SK-N-SH (cell line): ENCODE data around the gene GABRD. TPM values are rescaled to one million over a fixed set of nuclear protein-coding genes. Genes with fewer than 3 reads are reported as not detected.
"Not testable (repeated sequence)": the region's sequence is repeated elsewhere in the genome, so short reads cannot be mapped to it uniquely, and the experiment has no call there.

ENCODE experiments used
- CTCF ChIA-PET: fragments of 300-600, 350-600 bp; formaldehyde crosslinking; extraction: SDS; loops from one replicate; lab custom pipeline; 2021; lab: Yijun Ruan, JAX
- POLR2A ChIA-PET: fragments of 350-600 bp; sonication (Branson Sonifier 250); formaldehyde crosslinking; extraction: SDS; loops from one replicate; lab custom pipeline; 2020; ENCODE audit warnings: antibody characterized with exemption, inconsistent platforms; lab: Yijun Ruan, JAX
- DNase-seq: peaks from one replicate; pipeline ENCODE4 v3.0.0; 2012
- H2AFZ ChIP-seq: fragments of 200-600 bp; sonication (generic); 2 replicates; pipeline ENCODE4 v1.8.1; 2016; ENCODE audit warnings: antibody characterized with exemption, mild to moderate bottlenecking, low read depth
- H3F3A ChIP-seq: fragments of 200-600 bp; sonication (generic); replicated peaks from 2 replicates; pipeline ENCODE3; 2016; ENCODE audit warnings: antibody characterized with exemption, mild to moderate bottlenecking; ENCODE audit not compliant: insufficient read depth
- H3K27ac ChIP-seq, 2 experiments: fragments of 200-500 bp in 1 of 2; fragments of 200-600 bp in 1 of 2; sonication (Bioruptor generic) in 1 of 2; sonication (generic), shearing (Covaris generic) in 1 of 2; 2 replicates each; pipeline versions ENCODE4 v1.5.1 to v1.6.1; 2014 to 2016; ENCODE audit warnings: low read depth in 2 of 2, inconsistent platforms in 1 of 2, low read length in 1 of 2, mild to moderate bottlenecking in 1 of 2, mixed read lengths in 1 of 2
- H3K27me3 ChIP-seq: fragments of 200-600 bp; sonication (generic), shearing (Covaris generic); 2 replicates; pipeline ENCODE4 v1.6.1; 2016; ENCODE audit warnings: mixed run types; ENCODE audit not compliant: insufficient read depth
- H3K36me3 ChIP-seq, 2 experiments: fragments of 200-500 bp in 1 of 2; fragments of 200-600 bp in 1 of 2; sonication (Bioruptor generic) in 1 of 2; sonication (generic) in 1 of 2; replicated peaks in 1 of 2; 2 replicates each; pipeline versions ENCODE3 to v1.5.1; 2014 to 2016; ENCODE audit warnings: low read length in 1 of 2, mild to moderate bottlenecking in 1 of 2; ENCODE audit not compliant: insufficient read depth in 2 of 2, control insufficient read depth in 1 of 2
- H3K4me1 ChIP-seq, 2 experiments: fragments of 200-500 bp in 1 of 2; fragments of 200-600 bp in 1 of 2; sonication (Bioruptor generic) in 1 of 2; sonication (generic), shearing (Covaris generic) in 1 of 2; 2 replicates each; pipeline versions ENCODE4 v1.5.1 to v1.6.1; 2014 to 2016; ENCODE audit warnings: low read depth in 1 of 2, low read length in 1 of 2, mixed run types in 1 of 2; ENCODE audit not compliant: insufficient read depth in 2 of 2, control insufficient read depth in 1 of 2
- H3K4me2 ChIP-seq: fragments of 200-600 bp; sonication (generic), shearing (Covaris generic); 2 replicates; pipeline ENCODE4 v1.6.1; 2017; ENCODE audit warnings: mixed run types
- H3K4me3 ChIP-seq, 2 experiments: fragments of 200-500 bp in 1 of 2; fragments of 200-600 bp in 1 of 2; sonication (Bioruptor generic) in 1 of 2; sonication (generic), shearing (Covaris generic) in 1 of 2; 2 replicates each; pipeline versions ENCODE4 v1.5.1 to v1.8.1; 2014 to 2016; ENCODE audit warnings: low read depth in 2 of 2, inconsistent platforms in 1 of 2, low read length in 1 of 2, mild to moderate bottlenecking in 1 of 2, mixed read lengths in 1 of 2, moderate library complexity in 1 of 2
- H3K79me2 ChIP-seq: fragments of 200-600 bp; sonication (generic); 2 replicates; pipeline ENCODE4 v1.8.1; 2017; ENCODE audit warnings: mild to moderate bottlenecking; ENCODE audit not compliant: insufficient read depth
- H3K9ac ChIP-seq: fragments of 200-600 bp; sonication (generic); 2 replicates; pipeline ENCODE4 v1.6.1; 2017; ENCODE audit warnings: mixed run types
- H3K9me2 ChIP-seq: fragments of 200-600 bp; sonication (generic); 2 replicates; pipeline ENCODE4 v1.6.1; 2017; ENCODE audit warnings: mixed run types
- H3K9me3 ChIP-seq: fragments of 200-600 bp; sonication (generic); 2 replicates; pipeline ENCODE4 v1.6.1; 2017; ENCODE audit warnings: mixed run types, mild to moderate bottlenecking, moderate library complexity
- H4K20me1 ChIP-seq: fragments of 200-600 bp; sonication (generic); 2 replicates; pipeline ENCODE4 v1.6.1; 2017; ENCODE audit warnings: mild to moderate bottlenecking, mixed run types; ENCODE audit not compliant: insufficient read depth
- CHD2 ChIP-seq: fragments of 150-350 bp; IDR thresholded peaks from 2 replicates; pipeline ENCODE4 v1.6.1; 2018; ENCODE audit warnings: low read length; ENCODE audit not compliant: partially characterized antibody
- EZH2phosphoT487 ChIP-seq: fragments of 200-600 bp; sonication (generic); IDR thresholded peaks from 2 replicates; pipeline ENCODE4 v1.6.1; 2017; ENCODE audit warnings: low read depth, mixed run types, mild to moderate bottlenecking, antibody characterized with exemption, moderate library complexity, borderline replicate concordance
- JUND ChIP-seq: IDR thresholded peaks from 2 replicates; pipeline ENCODE4 v1.4.0; 2012
- MXI1 ChIP-seq: IDR thresholded peaks from 2 replicates; pipeline ENCODE4 v1.6.1; 2012; ENCODE audit warnings: mild to moderate bottlenecking, low read depth, low read length, improper control_type of control experiment
- RFX5 ChIP-seq: IDR thresholded peaks from 2 replicates; pipeline ENCODE4 v1.6.1; 2012; ENCODE audit warnings: mild to moderate bottlenecking, improper control_type of control experiment, low read length
- TAF1 ChIP-seq: IDR thresholded peaks from 2 replicates; pipeline ENCODE4 v1.6.1; 2012; ENCODE audit warnings: low read depth, mild to moderate bottlenecking, low read length, moderate library complexity, borderline replicate concordance
- TEAD4 ChIP-seq: IDR thresholded peaks from 2 replicates; pipeline ENCODE4 v1.4.0; 2012; ENCODE audit warnings: mild to moderate bottlenecking, borderline replicate concordance; ENCODE audit not compliant: insufficient read depth
- WGBS: methylation state at CpG from one replicate; pipeline ENCODE4 v1.1.6; 2017; ENCODE audit warnings: low lambda C conversion rate; 5-methylcytosine and 5-hydroxymethylcytosine counted together
- polyA plus RNA-seq, 3 experiments: library from polyadenylated mRNA; depleted of rRNA; stranded (reverse); fragments of >200 nt; gene quantifications; 2 replicates each; pipeline ENCODE4 v1.2.3, GENCODE V29; 2012
- TF ChIP-seq, protein P1 (sequence below): IDR thresholded peaks from 2 replicates; pipeline ENCODE4; 2012
- TF ChIP-seq, protein P2 (sequence below): fragments of 150-350 bp; IDR thresholded peaks from 2 replicates; pipeline ENCODE4 v1.6.1; 2017; ENCODE audit warnings: antibody characterized with exemption, low read length, low read depth, borderline replicate concordance
- TF ChIP-seq, protein P3 (sequence below): IDR thresholded peaks from 2 replicates; pipeline ENCODE4 v1.4.0; 2012; ENCODE audit warnings: low read depth

The GABRD gene
- polyA plus RNA-seq, 1 of the 3 experiments (the other 2 are of a cell fraction): 0.07 TPM

DNA sequence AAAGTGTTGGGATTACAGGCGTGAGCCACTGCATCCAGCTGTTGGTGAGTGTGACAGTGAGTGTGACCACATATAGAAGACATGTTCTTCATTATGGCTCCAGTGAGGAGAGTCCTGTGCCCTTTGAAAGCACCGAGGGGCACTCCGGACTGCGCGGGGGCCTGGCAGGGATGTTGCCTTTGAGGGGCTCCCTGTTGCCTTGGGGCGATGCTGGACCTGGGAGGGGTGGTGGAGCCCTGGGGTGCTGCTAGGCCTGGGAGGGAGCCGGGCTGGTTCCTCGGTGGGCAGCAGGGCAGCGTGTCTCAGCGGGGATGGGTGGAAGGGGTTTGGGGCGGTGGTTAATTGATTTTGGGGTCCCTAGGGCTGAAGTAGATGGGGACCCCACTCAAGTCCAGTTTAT is 41.0 kb upstream of the GABRD start:
- H3K4me3 ChIP-seq: no peak overlapping the region
- no peak overlapping the region for H3K4me2 ChIP-seq
- H3K36me3 ChIP-seq: no peaks in the 10 kb centered on the region
- ChIA-PET POLR2A (no interaction called here), CTCF (interaction anchor here (1.0 to 2.8 kb wide), 4 partner anchors 18 to 67 kb away, joined by 3 to 11 read pairs (median 6); no protein-coding TSS in a partner anchor)
- peaks cover 0 to 9% of the 10 kb centered on the region in 2 experiments; a peak in 1 of 4 replicates for H3K4me1 ChIP-seq
- no peaks in the 10 kb centered on the region for H3K9me2 ChIP-seq
- H3K27me3 ChIP-seq: no peaks in the 10 kb centered on the region
- no peak overlapping the region for H3K27ac ChIP-seq
- WGBS: 29% methylated on average over 11 of the region's 11 CpGs
- no peak overlapping the region for H3K9ac ChIP-seq
- DNase-seq: no peak
- no peak overlapping the region for H2AFZ ChIP-seq
- no peaks in the 10 kb centered on the region for H4K20me1 ChIP-seq
- TF ChIP-seq TAF1: no peak
- TF ChIP-seq, protein P1, sequence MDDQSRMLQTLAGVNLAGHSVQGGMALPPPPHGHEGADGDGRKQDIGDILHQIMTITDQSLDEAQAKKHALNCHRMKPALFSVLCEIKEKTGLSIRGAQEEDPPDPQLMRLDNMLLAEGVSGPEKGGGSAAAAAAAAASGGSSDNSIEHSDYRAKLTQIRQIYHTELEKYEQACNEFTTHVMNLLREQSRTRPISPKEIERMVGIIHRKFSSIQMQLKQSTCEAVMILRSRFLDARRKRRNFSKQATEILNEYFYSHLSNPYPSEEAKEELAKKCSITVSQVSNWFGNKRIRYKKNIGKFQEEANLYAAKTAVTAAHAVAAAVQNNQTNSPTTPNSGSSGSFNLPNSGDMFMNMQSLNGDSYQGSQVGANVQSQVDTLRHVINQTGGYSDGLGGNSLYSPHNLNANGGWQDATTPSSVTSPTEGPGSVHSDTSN: no peak
- TF ChIP-seq, protein P2, sequence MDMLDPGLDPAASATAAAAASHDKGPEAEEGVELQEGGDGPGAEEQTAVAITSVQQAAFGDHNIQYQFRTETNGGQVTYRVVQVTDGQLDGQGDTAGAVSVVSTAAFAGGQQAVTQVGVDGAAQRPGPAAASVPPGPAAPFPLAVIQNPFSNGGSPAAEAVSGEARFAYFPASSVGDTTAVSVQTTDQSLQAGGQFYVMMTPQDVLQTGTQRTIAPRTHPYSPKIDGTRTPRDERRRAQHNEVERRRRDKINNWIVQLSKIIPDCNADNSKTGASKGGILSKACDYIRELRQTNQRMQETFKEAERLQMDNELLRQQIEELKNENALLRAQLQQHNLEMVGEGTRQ: no peak
- TF ChIP-seq EZH2phosphoT487: no peak
- TF ChIP-seq MXI1: no peak
- no peak for TF ChIP-seq TEAD4
- no peak for TF ChIP-seq RFX5
- TF ChIP-seq, protein P3, sequence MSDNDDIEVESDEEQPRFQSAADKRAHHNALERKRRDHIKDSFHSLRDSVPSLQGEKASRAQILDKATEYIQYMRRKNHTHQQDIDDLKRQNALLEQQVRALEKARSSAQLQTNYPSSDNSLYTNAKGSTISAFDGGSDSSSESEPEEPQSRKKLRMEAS: no peak
- TF ChIP-seq JUND: no peak
- TF ChIP-seq CHD2: no peak
- H3F3A ChIP-seq: no peaks in the 10 kb centered on the region
- H3K9me3 ChIP-seq: no peaks in the 10 kb centered on the region
- H3K79me2 ChIP-seq: no peaks in the 10 kb centered on the region

DNA sequence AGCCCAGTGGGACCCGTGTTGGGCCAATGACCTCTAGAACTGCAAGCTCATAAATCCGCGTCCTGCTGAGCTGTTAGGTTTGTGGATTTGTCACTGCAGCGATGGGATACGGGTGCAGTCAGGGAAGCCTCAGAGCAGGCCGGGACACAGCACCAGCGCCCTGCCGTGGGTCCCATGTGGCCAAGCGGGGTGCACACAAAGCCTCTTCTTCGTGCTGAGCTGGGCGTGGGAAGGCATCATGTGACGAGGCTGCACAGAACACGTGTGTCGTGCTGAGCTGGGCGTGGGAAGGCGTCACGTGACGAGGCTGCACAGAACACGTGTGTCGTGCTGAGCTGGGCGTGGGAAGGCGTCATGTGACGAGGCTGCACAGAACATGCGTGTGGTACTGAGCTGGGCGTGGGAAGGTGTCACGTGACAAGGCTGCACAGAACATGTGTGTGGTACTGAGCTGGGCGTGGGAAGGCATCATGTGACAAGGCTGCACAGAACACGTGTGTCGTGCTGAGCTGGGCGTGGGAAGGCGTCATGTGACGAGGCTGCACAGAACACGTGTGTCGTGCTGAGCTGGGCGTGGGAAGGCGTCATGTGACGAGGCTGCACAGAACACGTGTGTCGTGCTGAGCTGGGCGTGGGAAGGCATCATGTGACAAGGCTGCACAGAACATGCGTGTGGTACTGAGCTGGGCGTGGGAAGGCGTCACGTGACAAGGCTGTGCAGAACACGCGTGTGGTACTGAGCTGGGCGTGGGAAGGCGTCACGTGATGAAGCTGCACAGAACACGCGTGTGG is 40.3 kb upstream of the GABRD start:
- DNase-seq, H3K4me2 ChIP-seq, H2AFZ ChIP-seq, H3K9ac ChIP-seq, H3K27me3 ChIP-seq, H3K4me3 ChIP-seq, H3K79me2 ChIP-seq, POLR2A ChIA-PET, H3K27ac ChIP-seq, H4K20me1 ChIP-seq, H3K9me3 ChIP-seq, H3K9me2 ChIP-seq, H3F3A ChIP-seq, H3K36me3 ChIP-seq: not testable (repeated sequence)
- peaks cover 0 to 12% of the 10 kb centered on the region in 2 experiments; a peak in 1 of 4 replicates for H3K4me1 ChIP-seq
- WGBS: 72% methylated on average over 32 of the region's 51 CpGs
- CTCF ChIA-PET: interaction anchor here (1.0 to 2.8 kb wide), 3 partner anchors 18 to 66 kb away, joined by 3 to 11 read pairs (median 8); no protein-coding TSS in a partner anchor
